ENCODE measurements around the gene ABI2. TPM values are rescaled to one million over a fixed set of nuclear protein-coding genes. Genes with fewer than 3 reads are reported as not detected.

The ABI2 gene
- total and polyA plus RNA-seq, 8 donors: 6.1 to 151 (median 14.4) TPM

DNA sequence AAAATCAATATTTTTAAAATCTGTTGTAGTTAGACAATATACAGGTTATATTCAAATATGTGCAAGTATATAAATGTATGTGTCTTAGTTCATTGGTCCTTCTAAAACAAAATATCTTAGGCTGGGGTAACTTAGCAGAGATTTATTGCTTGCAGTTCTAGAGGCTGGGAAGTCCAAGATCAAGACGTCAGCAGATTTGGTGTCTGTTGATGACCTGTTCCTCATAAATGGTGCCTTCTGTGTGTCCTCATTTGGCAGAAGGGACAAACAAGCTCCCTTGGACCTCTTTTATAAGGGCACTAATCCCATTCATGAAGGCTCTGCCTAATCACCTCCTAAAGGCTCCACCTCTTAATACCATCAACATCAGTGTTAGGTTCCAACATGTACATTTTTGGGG is 31.3 kb downstream of the ABI2 start:
- Histone ChIP-seq H3K36me3 (peaks cover 0 to 7% (median 2%) of the 10 kb centered on the region in 4 donors), H3K4me3 (no peak overlapping the region), H3K27me3 (no peaks in the 10 kb centered on the region), H3K4me1 (peaks cover 0 to 23% (median 5%) of the 10 kb centered on the region in 4 donors), H3K9me3 (no peaks in the 10 kb centered on the region), H3K27ac (no peak overlapping the region)
- 95 to 100% (median 97%) methylated on average over 1 of the region's 1 CpG for WGBS, 5 donors
- no peak for TF ChIP-seq EP300 (IDR thresholded peaks at IDR 0.05)
- TF ChIP-seq, protein P1, sequence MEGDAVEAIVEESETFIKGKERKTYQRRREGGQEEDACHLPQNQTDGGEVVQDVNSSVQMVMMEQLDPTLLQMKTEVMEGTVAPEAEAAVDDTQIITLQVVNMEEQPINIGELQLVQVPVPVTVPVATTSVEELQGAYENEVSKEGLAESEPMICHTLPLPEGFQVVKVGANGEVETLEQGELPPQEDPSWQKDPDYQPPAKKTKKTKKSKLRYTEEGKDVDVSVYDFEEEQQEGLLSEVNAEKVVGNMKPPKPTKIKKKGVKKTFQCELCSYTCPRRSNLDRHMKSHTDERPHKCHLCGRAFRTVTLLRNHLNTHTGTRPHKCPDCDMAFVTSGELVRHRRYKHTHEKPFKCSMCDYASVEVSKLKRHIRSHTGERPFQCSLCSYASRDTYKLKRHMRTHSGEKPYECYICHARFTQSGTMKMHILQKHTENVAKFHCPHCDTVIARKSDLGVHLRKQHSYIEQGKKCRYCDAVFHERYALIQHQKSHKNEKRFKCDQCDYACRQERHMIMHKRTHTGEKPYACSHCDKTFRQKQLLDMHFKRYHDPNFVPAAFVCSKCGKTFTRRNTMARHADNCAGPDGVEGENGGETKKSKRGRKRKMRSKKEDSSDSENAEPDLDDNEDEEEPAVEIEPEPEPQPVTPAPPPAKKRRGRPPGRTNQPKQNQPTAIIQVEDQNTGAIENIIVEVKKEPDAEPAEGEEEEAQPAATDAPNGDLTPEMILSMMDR (IDR thresholded peaks at IDR 0.05): no peak
- no peak for TF ChIP-seq POLR2A (IDR thresholded peaks at IDR 0.05)
- no peak for TF ChIP-seq POLR2AphosphoS5 (IDR thresholded peaks at IDR 0.05)
- DNase-seq: no peak
- intact Hi-C loops (cut with DNase I; ENCODE audit: low total_unique reads): no loop called here

DNA sequence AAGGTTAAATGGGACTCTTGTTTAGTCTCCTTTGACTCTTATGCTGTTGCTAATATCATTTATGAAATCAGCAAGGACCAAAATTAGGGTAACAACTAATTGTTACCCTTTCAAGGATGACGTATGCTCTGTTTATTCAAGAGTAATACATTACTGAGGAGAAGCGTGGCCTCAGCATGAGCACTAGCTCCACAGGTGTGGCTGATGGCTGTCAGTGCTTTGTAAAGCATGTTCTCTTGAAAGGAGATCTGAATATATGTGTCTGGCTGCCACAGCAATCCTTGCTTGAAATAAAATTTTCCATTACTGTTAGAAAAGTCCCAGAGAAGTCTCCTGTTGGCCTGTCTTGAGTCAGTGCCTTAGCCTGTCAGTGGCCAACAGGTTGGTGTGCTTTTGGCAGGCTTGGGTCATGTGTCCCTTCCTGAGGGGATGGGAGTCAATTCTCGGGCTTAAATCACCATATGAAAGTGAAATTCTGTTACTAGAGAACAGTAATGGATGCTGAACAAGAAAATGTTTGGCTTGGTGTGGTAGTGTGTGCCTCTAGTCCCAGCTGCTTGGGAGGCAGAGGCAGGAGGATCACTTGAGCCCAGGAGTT is 32.7 kb downstream of the ABI2 start:
- no peaks in the 10 kb centered on the region for H3K36me3 ChIP-seq
- H3K9me3 ChIP-seq: no peaks in the 10 kb centered on the region
- no peak for TF ChIP-seq EP300 (IDR thresholded peaks at IDR 0.05)
- no peak for TF ChIP-seq POLR2A (IDR thresholded peaks at IDR 0.05)
- TF ChIP-seq, protein P1 (IDR thresholded peaks at IDR 0.05): no peak
- TF ChIP-seq POLR2AphosphoS5 (IDR thresholded peaks at IDR 0.05): no peak
- no peak overlapping the region for H3K4me3 ChIP-seq
- 62 to 85% (median 69%) methylated on average over 3 of the region's 3 CpGs for WGBS, 5 donors
- no peaks in the 10 kb centered on the region for H3K27me3 ChIP-seq
- H3K27ac ChIP-seq: no peak overlapping the region
- intact Hi-C loops (cut with DNase I; ENCODE audit: low total_unique reads): no loop called here
- DNase-seq: peak in 1 of 2 donors; percentile 41
- peaks cover 0 to 23% (median 5%) of the 10 kb centered on the region in 4 donors for H3K4me1 ChIP-seq

DNA sequence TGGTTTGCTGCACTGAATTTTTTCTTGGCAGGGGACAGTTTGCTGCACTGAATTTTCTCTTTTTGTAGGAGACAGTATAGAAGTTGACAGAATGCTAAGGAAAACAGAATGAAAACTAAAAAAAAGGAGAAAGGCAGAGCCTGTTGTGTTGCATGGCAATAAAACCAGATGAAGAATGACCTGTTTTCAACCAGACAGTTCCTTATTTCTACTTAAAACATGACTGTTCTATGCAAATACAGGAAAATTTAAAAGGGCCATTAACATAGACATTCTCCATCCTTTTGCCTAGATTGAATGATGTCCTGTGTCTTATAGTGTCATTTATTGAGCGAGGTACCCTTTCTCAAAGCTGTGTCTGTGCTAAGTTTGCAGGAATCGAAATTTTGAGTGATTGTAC is 33.3 kb downstream of the ABI2 start:
- no peaks in the 10 kb centered on the region for H3K36me3 ChIP-seq
- no peak for TF ChIP-seq POLR2A (IDR thresholded peaks at IDR 0.05)
- TF ChIP-seq POLR2AphosphoS5 (IDR thresholded peaks at IDR 0.05): no peak
- no peak for TF ChIP-seq EP300 (IDR thresholded peaks at IDR 0.05)
- TF ChIP-seq, protein P1 (IDR thresholded peaks at IDR 0.05): no peak
- no peaks in the 10 kb centered on the region for H3K27me3 ChIP-seq
- H3K4me1 ChIP-seq: peaks cover 0 to 23% (median 5%) of the 10 kb centered on the region in 4 donors
- no peak overlapping the region for H3K4me3 ChIP-seq
- H3K27ac ChIP-seq: no peak overlapping the region
- no peak for DNase-seq
- 62 to 85% (median 74%) methylated on average over 2 of the region's 2 CpGs for WGBS, 5 donors
- H3K9me3 ChIP-seq: no peaks in the 10 kb centered on the region
- intact Hi-C loops (cut with DNase I; ENCODE audit: low total_unique reads): no loop called here

DNA sequence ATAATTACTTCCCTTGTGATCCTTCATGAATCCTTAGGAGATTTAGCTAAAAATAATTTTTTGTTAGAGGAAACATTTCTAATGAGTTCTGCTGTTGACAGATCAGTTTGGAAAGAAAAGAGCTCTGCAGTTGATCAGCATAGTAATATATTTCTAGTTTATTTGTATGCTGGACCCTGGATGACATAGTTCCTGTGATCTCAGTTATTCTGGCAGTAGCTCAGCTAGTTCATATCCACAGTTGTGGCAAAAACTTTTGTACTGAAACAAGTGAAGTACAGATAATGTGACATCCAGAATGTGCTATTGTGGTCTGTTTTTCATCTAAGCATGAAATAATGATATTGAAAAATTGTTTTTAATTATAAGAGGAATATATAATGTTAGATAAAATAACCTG is 33.7 kb downstream of the ABI2 start:
- Histone ChIP-seq H3K27me3 (no peaks in the 10 kb centered on the region), H3K27ac (no peak overlapping the region), H3K4me3 (no peak overlapping the region), H3K9me3 (no peaks in the 10 kb centered on the region), H3K36me3 (no peaks in the 10 kb centered on the region), H3K4me1 (peaks cover 0 to 23% (median 5%) of the 10 kb centered on the region in 4 donors)
- TF ChIP-seq POLR2AphosphoS5 (IDR thresholded peaks at IDR 0.05): no peak
- TF ChIP-seq POLR2A (IDR thresholded peaks at IDR 0.05): no peak
- TF ChIP-seq, protein P1 (IDR thresholded peaks at IDR 0.05): no peak
- TF ChIP-seq EP300 (IDR thresholded peaks at IDR 0.05): no peak
- peak in 1 of 2 donors; percentile 22 for DNase-seq
- intact Hi-C loops (cut with DNase I; ENCODE audit: low total_unique reads): no loop called here
